ENCODE data around the gene OVOL1. TPM values are rescaled to one million over a fixed set of nuclear protein-coding genes. Genes with fewer than 3 reads are reported as not detected.
"Not testable (repeated sequence)": the region's sequence is repeated elsewhere in the genome, so short reads cannot be mapped to it uniquely, and the experiment has no call there.

Gene OVOL1
- not detected for total RNA-seq

DNA sequence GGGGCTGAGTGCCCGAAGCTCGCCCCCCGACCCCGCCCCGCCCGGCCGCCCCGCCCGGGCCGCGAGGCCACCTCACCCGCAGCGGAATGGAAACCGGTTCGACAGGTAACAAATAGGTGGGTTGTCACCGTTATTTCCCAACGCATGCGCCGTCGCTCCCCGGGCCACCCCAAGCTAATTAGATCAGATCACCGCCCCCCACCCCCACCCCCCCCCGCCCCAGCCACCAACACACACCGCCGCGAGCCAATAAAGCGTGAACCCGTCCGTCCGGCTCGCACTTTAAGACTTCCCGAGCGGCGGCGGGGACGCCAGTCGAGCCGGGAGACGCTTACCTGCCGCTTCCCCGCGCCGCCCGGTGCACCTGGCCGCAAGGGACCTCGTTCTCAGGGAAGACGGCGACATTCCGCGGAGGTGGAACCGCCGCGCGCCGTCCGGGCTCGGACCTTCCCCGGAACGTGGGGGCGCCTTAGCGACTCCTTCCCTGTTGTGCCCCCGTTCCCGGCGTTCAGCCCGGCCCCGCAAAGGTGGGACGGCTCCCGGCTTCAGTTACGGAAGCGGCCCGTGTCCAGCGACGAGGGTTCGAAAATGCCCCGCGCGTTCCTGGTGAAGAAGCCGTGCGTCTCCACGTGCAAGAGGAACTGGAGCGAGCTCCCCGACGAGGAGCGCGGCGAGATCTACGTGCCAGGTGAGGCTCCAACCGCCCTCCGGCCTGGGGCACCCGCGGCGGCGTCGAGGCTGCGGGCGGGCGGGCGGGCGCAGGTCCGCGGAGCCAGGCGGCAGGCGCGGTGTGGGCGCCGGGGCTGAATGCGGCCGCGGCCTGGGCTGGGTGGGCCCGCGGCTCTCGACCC is at the start of gene OVOL1:
TSS of gene OVOL1 (plus strand) at position 278 of the 851 bp plus-strand sequence. CDS start at position 589, 311 bp downstream.
- no peaks in the 10 kb centered on the region for H3K9me3 ChIP-seq (ENCODE audit: low read depth, low read length)
- peaks cover 32% of the 10 kb centered on the region for H3K4me1 ChIP-seq (ENCODE audit: insufficient read depth, low read length)
- peaks cover 35% of the 10 kb centered on the region for H3K27me3 ChIP-seq (ENCODE audit: insufficient read depth, low read length)
- no peak within 1 kb of the TSS for H3K4me3 ChIP-seq (ENCODE audit: low read length)

DNA sequence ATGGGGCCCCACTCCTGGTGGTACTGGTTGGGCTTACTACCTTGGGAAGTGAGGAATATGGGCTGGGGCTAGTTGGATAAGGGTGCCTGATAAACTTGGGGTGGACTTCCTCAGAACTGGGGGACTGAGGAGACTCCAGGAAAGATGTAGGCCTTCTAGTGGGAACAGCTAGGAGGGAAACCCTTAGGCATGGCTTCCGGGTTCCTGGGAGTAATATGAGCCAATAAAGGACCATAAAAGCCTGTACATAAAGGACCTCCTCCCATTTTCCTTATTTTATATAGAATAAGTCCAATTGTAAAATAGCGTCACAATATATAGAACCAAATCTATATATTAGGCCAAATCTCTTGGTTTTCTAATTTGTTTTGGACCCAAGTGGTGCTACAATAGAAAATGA is 47.8 kb upstream of the OVOL1 start:
- Histone ChIP-seq H3K4me1 (ENCODE audit: insufficient read depth, low read length) (no peaks in the 10 kb centered on the region), H3K27me3 (ENCODE audit: insufficient read depth, low read length) (peaks cover 2% of the 10 kb centered on the region), H3K9me3 (ENCODE audit: low read depth, low read length) (no peaks in the 10 kb centered on the region), H3K4me3 (ENCODE audit: low read length) (no peak overlapping the region)

DNA sequence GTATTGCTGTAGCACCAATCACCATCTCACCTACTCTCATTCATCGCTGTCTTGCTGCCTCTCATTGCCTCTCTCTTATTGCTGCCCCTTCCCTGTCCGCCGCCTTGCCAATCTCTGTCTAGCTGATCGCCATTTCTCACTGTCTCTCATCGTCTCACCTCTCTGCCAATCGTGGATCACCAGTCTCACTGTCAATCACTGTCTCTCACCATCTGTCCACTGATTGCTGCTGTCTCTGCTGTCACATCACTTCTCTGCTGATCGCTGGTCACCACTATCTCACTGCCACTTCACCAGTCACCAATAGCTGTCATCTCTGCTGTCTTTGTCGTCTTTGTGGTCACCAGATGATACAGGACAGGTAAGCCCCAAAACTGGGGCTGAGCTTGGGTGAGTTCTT is 45.7 kb upstream of the OVOL1 start:
- no peak overlapping the region for H3K4me3 ChIP-seq (ENCODE audit: low read length)
- H3K9me3 ChIP-seq (ENCODE audit: low read depth, low read length): no peaks in the 10 kb centered on the region
- no peaks in the 10 kb centered on the region for H3K4me1 ChIP-seq (ENCODE audit: insufficient read depth, low read length)
- no peaks in the 10 kb centered on the region for H3K27me3 ChIP-seq (ENCODE audit: insufficient read depth, low read length)

DNA sequence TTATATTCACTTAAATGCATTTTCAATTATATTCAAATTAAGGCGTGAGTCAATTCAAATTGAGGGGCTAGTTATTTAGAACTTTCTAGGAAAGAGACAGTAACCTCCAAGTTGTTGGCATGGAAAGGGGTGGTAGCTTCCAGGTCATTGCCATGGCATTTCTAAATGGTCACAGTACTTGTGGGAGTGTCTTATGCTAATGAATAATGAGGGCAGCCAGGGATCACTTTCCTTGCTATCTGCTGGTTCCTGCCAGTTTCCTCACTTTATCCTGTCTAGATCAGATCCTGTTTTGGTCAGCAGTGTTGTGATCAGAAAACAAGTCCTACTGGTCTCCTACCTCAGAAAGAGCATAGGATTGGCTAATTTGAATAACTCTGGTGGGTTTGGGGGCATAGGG is 44.5 kb upstream of the OVOL1 start:
- Histone ChIP-seq H3K27me3 (ENCODE audit: insufficient read depth, low read length) (no peaks in the 10 kb centered on the region), H3K9me3 (ENCODE audit: low read depth, low read length) (no peaks in the 10 kb centered on the region)

DNA sequence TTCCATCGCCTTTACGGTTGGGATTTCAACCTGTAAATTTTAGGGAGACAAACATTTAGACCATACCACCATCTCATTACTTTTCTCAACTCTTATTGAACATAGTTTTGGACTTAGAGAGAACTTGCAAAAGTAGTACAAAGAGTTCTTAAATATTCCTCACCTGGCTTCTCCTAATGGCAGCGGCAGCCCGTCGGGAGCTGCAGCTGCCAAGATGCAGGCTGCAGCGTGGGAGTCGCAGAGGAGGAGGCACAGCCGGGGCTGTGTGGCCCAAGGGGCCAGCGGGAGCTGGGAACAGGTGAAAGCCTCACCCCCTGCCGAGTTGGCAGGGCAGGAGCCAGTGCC is 43.2 kb upstream of the OVOL1 start:
- no peak overlapping the region for H3K4me3 ChIP-seq (ENCODE audit: low read length)
- H3K4me1 ChIP-seq (ENCODE audit: insufficient read depth, low read length): no peaks in the 10 kb centered on the region
- no peaks in the 10 kb centered on the region for H3K9me3 ChIP-seq (ENCODE audit: low read depth, low read length)
- H3K27me3 ChIP-seq (ENCODE audit: insufficient read depth, low read length): no peaks in the 10 kb centered on the region

More for the DNA sequence above, 44.5 kb upstream of the OVOL1 start:
- H3K4me3 ChIP-seq (ENCODE audit: low read length): no peak overlapping the region
- no peaks in the 10 kb centered on the region for H3K4me1 ChIP-seq (ENCODE audit: insufficient read depth, low read length)

DNA sequence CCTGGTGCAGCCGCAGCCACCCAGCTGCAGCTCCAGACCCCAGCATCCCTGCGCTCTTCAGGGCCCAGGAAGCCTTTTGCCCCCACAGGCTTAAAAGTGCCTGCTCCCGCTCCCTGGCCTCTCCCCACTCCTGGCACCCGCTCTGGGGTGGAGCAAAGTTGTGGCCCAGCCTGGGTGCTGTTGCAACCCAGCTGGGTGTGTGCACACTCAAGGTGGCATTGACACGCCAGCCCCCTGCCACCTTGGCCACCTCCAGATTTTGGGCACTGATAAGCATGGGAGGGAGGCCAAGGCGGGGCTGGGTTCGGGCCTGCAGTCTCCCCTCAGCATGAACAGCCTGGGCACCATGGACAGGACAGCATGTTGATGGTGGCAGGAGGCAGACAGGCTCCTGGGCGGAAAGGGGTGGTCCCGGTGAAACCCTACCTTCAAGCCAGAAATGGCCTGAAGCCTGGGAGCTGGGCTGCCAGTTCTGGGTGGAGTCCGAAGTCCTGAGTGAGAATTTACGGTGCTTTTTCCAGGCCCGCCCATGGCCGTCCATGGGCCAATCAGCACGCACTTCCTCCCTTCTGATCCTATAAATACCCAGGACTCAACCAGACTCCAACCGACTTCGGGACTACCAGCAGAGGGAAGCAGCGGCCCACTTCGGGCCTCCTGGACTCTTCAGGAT is 42.7 kb upstream of the OVOL1 start:
- no peaks in the 10 kb centered on the region for H3K9me3 ChIP-seq (ENCODE audit: low read depth, low read length)
- no peak overlapping the region for H3K4me3 ChIP-seq (ENCODE audit: low read length)
- H3K4me1 ChIP-seq (ENCODE audit: insufficient read depth, low read length): no peaks in the 10 kb centered on the region
- H3K27me3 ChIP-seq (ENCODE audit: insufficient read depth, low read length): peaks cover under 1% of the 10 kb centered on the region

DNA sequence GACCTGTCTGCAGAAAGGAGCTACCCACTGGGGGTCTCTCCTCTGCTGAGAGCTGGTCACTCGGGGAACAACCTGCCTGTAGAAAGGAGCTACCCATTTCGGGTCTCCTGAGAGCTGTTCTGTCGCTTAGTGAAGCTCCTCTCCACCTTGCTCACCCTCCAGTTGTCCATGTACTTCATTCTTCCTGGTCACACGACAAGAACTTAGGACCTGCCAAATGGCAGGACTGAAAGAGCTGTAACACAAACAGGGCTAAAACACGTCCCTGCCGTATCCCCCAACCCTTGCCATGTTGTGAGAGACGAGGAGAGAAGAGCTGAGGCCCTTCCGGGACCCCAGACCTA is 42.2 kb upstream of the OVOL1 start:
- H3K9me3 ChIP-seq (ENCODE audit: low read depth, low read length): no peaks in the 10 kb centered on the region
- H3K4me1 ChIP-seq (ENCODE audit: insufficient read depth, low read length): no peaks in the 10 kb centered on the region
- peaks cover 4% of the 10 kb centered on the region for H3K27me3 ChIP-seq (ENCODE audit: insufficient read depth, low read length)
- no peak overlapping the region for H3K4me3 ChIP-seq (ENCODE audit: low read length)

DNA sequence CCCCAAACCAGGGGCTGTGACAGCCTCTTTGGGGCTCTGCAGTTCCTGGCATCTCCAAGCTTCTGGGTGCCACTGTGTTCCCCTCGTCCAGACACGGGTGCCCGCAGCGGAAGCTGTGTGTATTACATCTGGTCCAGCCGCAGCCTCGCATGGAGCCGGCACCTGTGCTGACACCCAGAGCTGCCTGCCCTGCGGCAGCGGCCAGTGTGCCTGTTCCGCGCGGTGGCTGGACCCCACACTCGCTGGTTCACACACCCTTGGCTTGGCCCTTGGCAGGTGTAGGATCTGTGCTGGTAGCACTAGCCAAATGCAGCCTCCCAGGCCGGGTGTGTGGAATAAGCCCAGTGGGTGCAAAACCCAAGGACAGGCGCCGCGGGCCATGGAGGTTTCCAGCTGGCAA is 41.8 kb upstream of the OVOL1 start:
- Histone ChIP-seq H3K4me3 (ENCODE audit: low read length) (no peak overlapping the region), H3K9me3 (ENCODE audit: low read depth, low read length) (no peaks in the 10 kb centered on the region), H3K27me3 (ENCODE audit: insufficient read depth, low read length) (peaks cover 6% of the 10 kb centered on the region), H3K4me1 (ENCODE audit: insufficient read depth, low read length) (no peaks in the 10 kb centered on the region)

DNA sequence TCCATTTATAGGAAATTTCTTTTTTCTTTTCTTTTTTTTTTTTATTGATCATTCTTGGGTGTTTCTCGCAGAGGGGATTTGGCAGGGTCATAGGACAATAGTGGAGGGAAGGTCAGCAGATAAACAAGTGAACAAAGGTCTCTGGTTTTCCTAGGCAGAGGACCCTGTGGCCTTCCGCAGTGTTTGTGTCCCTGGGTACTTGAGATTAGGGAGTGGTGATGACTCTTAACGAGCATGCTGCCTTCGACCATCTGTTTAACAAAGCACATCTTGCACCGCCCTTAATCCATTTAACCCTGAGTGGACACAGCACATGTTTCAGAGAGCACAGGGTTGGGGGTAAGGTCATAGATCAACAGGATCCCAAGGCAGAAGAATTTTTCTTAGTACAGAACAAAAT is 24.7 kb upstream of the OVOL1 start:
- not testable (repeated sequence) for H3K4me1 ChIP-seq (ENCODE audit: insufficient read depth, low read length); H3K4me3 ChIP-seq (ENCODE audit: low read length); H3K9me3 ChIP-seq (ENCODE audit: low read depth, low read length); H3K27me3 ChIP-seq (ENCODE audit: insufficient read depth, low read length)

DNA sequence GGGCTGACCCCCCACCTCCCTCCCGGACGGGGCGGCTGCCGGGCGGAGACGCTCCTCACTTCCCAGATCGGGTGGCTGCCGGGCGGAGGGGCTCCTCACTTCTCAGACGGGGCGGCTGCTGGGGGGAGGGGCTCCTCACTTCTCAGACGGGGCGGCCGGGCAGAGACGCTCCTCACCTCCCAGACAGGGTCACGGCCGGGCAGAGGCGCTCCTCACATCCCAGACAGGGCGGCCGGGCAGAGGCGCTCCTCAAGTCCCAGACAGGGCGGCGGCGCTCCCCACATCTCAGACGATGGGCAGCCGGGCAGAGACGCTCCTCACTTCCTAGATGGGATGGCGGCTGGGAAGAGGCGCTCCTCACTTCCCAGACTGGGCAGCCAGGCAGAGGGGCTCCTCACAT is 24.0 kb upstream of the OVOL1 start:
- H3K27me3 ChIP-seq (ENCODE audit: insufficient read depth, low read length); H3K4me3 ChIP-seq (ENCODE audit: low read length); H3K9me3 ChIP-seq (ENCODE audit: low read depth, low read length); H3K4me1 ChIP-seq (ENCODE audit: insufficient read depth, low read length): not testable (repeated sequence)

DNA sequence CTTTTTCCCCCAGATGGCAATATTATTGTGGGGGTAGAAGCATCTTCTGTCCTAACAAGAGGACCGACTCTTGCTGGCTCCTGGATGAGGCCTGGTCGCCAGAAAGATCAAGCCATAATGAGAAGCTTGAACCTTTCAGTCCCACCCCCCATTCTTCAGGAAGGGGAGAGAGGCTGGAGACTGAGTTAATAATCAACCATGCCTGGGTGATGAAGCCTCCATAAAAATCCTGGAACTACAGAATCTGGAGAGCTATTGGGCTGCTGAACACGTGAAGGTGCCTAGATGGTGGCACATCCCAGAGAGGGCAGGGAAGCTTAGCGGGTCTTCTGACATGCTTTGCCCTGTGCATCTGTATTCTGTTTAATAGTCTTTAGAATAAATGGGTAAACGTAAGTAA is 22.4 kb upstream of the OVOL1 start:
- Histone ChIP-seq H3K4me1 (ENCODE audit: insufficient read depth, low read length) (peaks cover 17% of the 10 kb centered on the region), H3K9me3 (ENCODE audit: low read depth, low read length) (no peaks in the 10 kb centered on the region), H3K27me3 (ENCODE audit: insufficient read depth, low read length) (no peaks in the 10 kb centered on the region), H3K4me3 (ENCODE audit: low read length) (no peak overlapping the region)

DNA sequence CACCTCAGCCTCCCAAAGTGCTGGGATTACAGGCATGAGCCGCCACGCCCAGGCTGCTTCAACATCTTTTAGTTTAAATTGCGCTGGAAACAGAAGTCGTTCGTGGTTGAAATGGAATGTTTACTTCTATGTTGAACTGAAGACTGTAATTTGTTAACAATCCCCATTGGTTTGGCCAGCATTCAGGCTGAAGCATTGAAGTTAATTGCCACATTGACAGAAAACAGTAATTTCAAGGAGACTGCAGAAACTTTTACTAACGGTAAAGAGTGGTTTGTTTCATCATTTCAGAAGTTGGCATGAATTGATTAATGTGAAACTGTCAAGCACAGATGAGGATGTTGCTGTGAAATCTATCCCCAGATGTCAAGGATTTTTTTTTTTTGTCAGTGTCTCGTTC is 20.3 kb upstream of the OVOL1 start:
- H3K4me3 ChIP-seq (ENCODE audit: low read length): no peak overlapping the region
- no peaks in the 10 kb centered on the region for H3K27me3 ChIP-seq (ENCODE audit: insufficient read depth, low read length)
- no peaks in the 10 kb centered on the region for H3K9me3 ChIP-seq (ENCODE audit: low read depth, low read length)
- H3K4me1 ChIP-seq (ENCODE audit: insufficient read depth, low read length): peaks cover 28% of the 10 kb centered on the region

DNA sequence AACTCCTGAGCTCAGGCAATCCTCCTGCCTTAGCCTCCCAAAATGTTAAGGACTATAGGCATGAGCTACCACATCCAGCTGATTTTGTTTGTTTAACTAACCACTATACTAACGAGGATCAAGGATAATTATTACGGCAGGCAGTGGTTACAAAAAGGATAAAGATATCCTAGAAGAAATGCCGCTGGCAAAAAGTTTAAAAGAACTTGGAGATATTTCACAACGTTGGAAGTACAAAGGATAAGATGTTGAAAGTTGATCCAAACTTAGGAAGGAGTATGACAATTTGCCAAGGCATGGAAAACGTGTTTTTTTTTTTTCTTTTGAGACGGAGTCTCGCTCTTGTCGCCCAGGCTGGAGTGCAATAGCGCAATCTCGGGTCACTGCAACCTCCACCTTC is 19.5 kb upstream of the OVOL1 start:
- no peaks in the 10 kb centered on the region for H3K27me3 ChIP-seq (ENCODE audit: insufficient read depth, low read length)
- no peaks in the 10 kb centered on the region for H3K9me3 ChIP-seq (ENCODE audit: low read depth, low read length)
- H3K4me1 ChIP-seq (ENCODE audit: insufficient read depth, low read length): peaks cover 28% of the 10 kb centered on the region
- H3K4me3 ChIP-seq (ENCODE audit: low read length): no peak overlapping the region

DNA sequence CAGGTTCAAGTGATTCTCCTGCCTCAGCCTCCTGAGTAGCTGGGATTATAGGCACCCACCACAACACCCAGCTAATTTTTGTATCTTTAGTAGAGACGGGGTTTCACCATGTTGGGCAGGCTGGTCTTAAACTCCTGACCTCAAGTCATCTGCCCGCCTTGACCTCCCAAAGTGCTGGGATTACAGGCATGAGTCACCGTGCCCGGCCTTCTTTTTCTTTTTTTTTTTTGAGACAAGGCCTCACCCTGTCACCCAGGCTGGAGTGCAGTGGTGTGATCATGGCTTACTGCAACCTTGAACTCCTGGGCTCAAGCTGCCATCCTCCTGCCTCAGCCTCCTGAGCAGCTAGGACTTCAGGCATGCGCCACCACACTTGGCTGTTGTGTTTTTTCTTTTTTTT is 19.1 kb upstream of the OVOL1 start:
- not testable (repeated sequence) for H3K4me3 ChIP-seq (ENCODE audit: low read length); H3K9me3 ChIP-seq (ENCODE audit: low read depth, low read length); H3K27me3 ChIP-seq (ENCODE audit: insufficient read depth, low read length)
- peaks cover 31% of the 10 kb centered on the region for H3K4me1 ChIP-seq (ENCODE audit: insufficient read depth, low read length)

DNA sequence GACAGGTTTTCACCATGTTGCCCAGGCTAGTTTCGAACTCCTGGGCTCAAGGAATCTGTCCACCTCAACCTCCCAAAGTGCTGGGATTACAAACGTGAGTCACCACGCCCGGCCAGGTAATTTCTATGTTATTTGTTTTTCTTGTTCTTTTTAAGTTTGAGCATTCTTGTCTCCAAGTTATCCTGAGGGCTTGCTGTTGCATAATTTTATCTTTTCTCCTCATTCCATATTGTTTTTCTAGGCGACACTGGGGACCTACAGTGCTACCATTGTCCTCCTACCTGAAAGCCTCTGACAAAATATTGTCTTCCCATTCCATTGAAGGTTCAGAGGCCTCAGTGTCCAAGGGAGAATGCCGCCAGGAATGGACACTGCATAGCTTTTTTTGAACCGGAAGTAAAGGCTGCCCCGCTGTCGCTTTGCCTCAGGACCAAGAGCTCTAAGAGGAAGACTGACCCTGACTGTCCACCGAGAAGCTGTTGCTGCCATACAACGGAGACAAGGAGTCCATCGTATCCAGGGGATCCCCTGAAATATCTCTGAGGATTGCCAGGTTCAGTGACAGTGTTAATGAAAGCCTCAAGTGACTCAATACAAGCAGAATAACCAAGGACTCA is 15.8 kb upstream of the OVOL1 start:
- H3K4me3 ChIP-seq (ENCODE audit: low read length): no peak overlapping the region
- H3K4me1 ChIP-seq (ENCODE audit: insufficient read depth, low read length): peaks cover 56% of the 10 kb centered on the region
- H3K9me3 ChIP-seq (ENCODE audit: low read depth, low read length): no peaks in the 10 kb centered on the region
- no peaks in the 10 kb centered on the region for H3K27me3 ChIP-seq (ENCODE audit: insufficient read depth, low read length)
